ENCODE results near the gene EHD1.

Gene EHD1

GRCh38 chr11:64910451-64911093 is 32.2 kb upstream of the EHD1 start:
- H3K4me3 ChIP-seq (ENCODE audit: low read length in 2 of 2) = no peak overlapping the region
- no peaks in the 10 kb centered on the region for H3K9me3 ChIP-seq (ENCODE audit: control insufficient read depth in 2 of 2, low read length in 2 of 2)
- H3K4me1 ChIP-seq (ENCODE audit: control insufficient read depth in 2 of 2, insufficient read depth in 2 of 2, low read length in 2 of 2) = no peaks in the 10 kb centered on the region
- peaks cover 62 to 69% of the 10 kb centered on the region in 2 donors for H3K36me3 ChIP-seq (ENCODE audit: control insufficient read depth in 2 of 2, insufficient read depth in 2 of 2, low read length in 2 of 2)
- H3K9ac ChIP-seq (ENCODE audit: low read depth in 1 of 2, low read length in 2 of 2) = no peak overlapping the region
- no peaks in the 10 kb centered on the region for H3K27me3 ChIP-seq (ENCODE audit: control insufficient read depth in 2 of 2, insufficient read depth in 2 of 2, low read length in 2 of 2)
- no peak overlapping the region for H3K27ac ChIP-seq (ENCODE audit: low read depth in 2 of 2, low read length in 2 of 2)

- Histone ChIP-seq H3K9me3 (ENCODE audit: control insufficient read depth in 2 of 2, low read length in 2 of 2) (no peaks in the 10 kb centered on the region), H3K36me3 (ENCODE audit: control insufficient read depth in 2 of 2, insufficient read depth in 2 of 2, low read length in 2 of 2) (peaks cover 65 to 71% of the 10 kb centered on the region in 2 donors), H3K9ac (ENCODE audit: low read depth in 1 of 2, low read length in 2 of 2) (no peak overlapping the region), H3K27ac (ENCODE audit: low read depth in 2 of 2, low read length in 2 of 2) (no peak overlapping the region), H3K4me1 (ENCODE audit: control insufficient read depth in 2 of 2, insufficient read depth in 2 of 2, low read length in 2 of 2) (no peaks in the 10 kb centered on the region), H3K27me3 (ENCODE audit: control insufficient read depth in 2 of 2, insufficient read depth in 2 of 2, low read length in 2 of 2) (no peaks in the 10 kb centered on the region), H3K4me3 (ENCODE audit: low read length in 2 of 2) (no peak overlapping the region)
These were observed 31.4 kb upstream of the EHD1 start for GRCh38 chr11:64909653-64910343.

- no peak overlapping the region for H3K27ac ChIP-seq (ENCODE audit: low read depth in 2 of 2, low read length in 2 of 2)
- no peak overlapping the region for H3K4me3 ChIP-seq (ENCODE audit: low read length in 2 of 2)
- no peaks in the 10 kb centered on the region for H3K9me3 ChIP-seq (ENCODE audit: control insufficient read depth in 2 of 2, low read length in 2 of 2)
- no peak overlapping the region for H3K9ac ChIP-seq (ENCODE audit: low read depth in 1 of 2, low read length in 2 of 2)
- H3K36me3 ChIP-seq (ENCODE audit: control insufficient read depth in 2 of 2, insufficient read depth in 2 of 2, low read length in 2 of 2) = peaks cover 59 to 65% of the 10 kb centered on the region in 2 donors
- no peaks in the 10 kb centered on the region for H3K27me3 ChIP-seq (ENCODE audit: control insufficient read depth in 2 of 2, insufficient read depth in 2 of 2, low read length in 2 of 2)
- H3K4me1 ChIP-seq (ENCODE audit: control insufficient read depth in 2 of 2, insufficient read depth in 2 of 2, low read length in 2 of 2) = no peaks in the 10 kb centered on the region
These were observed 30.3 kb upstream of the EHD1 start for GRCh38 chr11:64908766-64909165.

GRCh38 chr11:64906314-64906635 is 27.9 kb upstream of the EHD1 start:
- Histone ChIP-seq H3K4me3 (ENCODE audit: low read length in 2 of 2) (no peak overlapping the region), H3K4me1 (ENCODE audit: control insufficient read depth in 2 of 2, insufficient read depth in 2 of 2, low read length in 2 of 2) (no peaks in the 10 kb centered on the region), H3K27ac (ENCODE audit: low read depth in 2 of 2, low read length in 2 of 2) (no peak overlapping the region), H3K9me3 (ENCODE audit: control insufficient read depth in 2 of 2, low read length in 2 of 2) (no peaks in the 10 kb centered on the region), H3K36me3 (ENCODE audit: control insufficient read depth in 2 of 2, insufficient read depth in 2 of 2, low read length in 2 of 2) (peaks cover 65 to 66% of the 10 kb centered on the region in 2 donors), H3K27me3 (ENCODE audit: control insufficient read depth in 2 of 2, insufficient read depth in 2 of 2, low read length in 2 of 2) (no peaks in the 10 kb centered on the region), H3K9ac (ENCODE audit: low read depth in 1 of 2, low read length in 2 of 2) (no peak overlapping the region)

GRCh38 chr11:64905516-64906313 is 27.3 kb upstream of the EHD1 start:
- Histone ChIP-seq H3K9ac (ENCODE audit: low read depth in 1 of 2, low read length in 2 of 2) (no peak overlapping the region), H3K27me3 (ENCODE audit: control insufficient read depth in 2 of 2, insufficient read depth in 2 of 2, low read length in 2 of 2) (no peaks in the 10 kb centered on the region), H3K36me3 (ENCODE audit: control insufficient read depth in 2 of 2, insufficient read depth in 2 of 2, low read length in 2 of 2) (peaks cover 60 to 62% of the 10 kb centered on the region in 2 donors), H3K9me3 (ENCODE audit: control insufficient read depth in 2 of 2, low read length in 2 of 2) (no peaks in the 10 kb centered on the region), H3K27ac (ENCODE audit: low read depth in 2 of 2, low read length in 2 of 2) (no peak overlapping the region), H3K4me3 (ENCODE audit: low read length in 2 of 2) (no peak overlapping the region), H3K4me1 (ENCODE audit: control insufficient read depth in 2 of 2, insufficient read depth in 2 of 2, low read length in 2 of 2) (no peaks in the 10 kb centered on the region)

GRCh38 chr11:64903291-64903833 is 24.9 kb upstream of the EHD1 start:
- H3K27ac ChIP-seq (ENCODE audit: low read depth in 2 of 2, low read length in 2 of 2) = no peak overlapping the region
- no peak overlapping the region for H3K9ac ChIP-seq (ENCODE audit: low read depth in 1 of 2, low read length in 2 of 2)
- H3K4me3 ChIP-seq (ENCODE audit: low read length in 2 of 2) = no peak overlapping the region
- no peaks in the 10 kb centered on the region for H3K4me1 ChIP-seq (ENCODE audit: control insufficient read depth in 2 of 2, insufficient read depth in 2 of 2, low read length in 2 of 2)
- H3K9me3 ChIP-seq (ENCODE audit: control insufficient read depth in 2 of 2, low read length in 2 of 2) = no peaks in the 10 kb centered on the region
- H3K36me3 ChIP-seq (ENCODE audit: control insufficient read depth in 2 of 2, insufficient read depth in 2 of 2, low read length in 2 of 2) = peaks cover 44 to 61% of the 10 kb centered on the region in 2 donors
- no peaks in the 10 kb centered on the region for H3K27me3 ChIP-seq (ENCODE audit: control insufficient read depth in 2 of 2, insufficient read depth in 2 of 2, low read length in 2 of 2)

GRCh38 chr11:64902102-64902900 is 23.9 kb upstream of the EHD1 start:
- peaks cover 50 to 64% of the 10 kb centered on the region in 2 donors for H3K36me3 ChIP-seq (ENCODE audit: control insufficient read depth in 2 of 2, insufficient read depth in 2 of 2, low read length in 2 of 2)
- H3K9me3 ChIP-seq (ENCODE audit: control insufficient read depth in 2 of 2, low read length in 2 of 2) = no peaks in the 10 kb centered on the region
- H3K9ac ChIP-seq (ENCODE audit: low read depth in 1 of 2, low read length in 2 of 2) = no peak overlapping the region
- no peaks in the 10 kb centered on the region for H3K4me1 ChIP-seq (ENCODE audit: control insufficient read depth in 2 of 2, insufficient read depth in 2 of 2, low read length in 2 of 2)
- H3K27ac ChIP-seq (ENCODE audit: low read depth in 2 of 2, low read length in 2 of 2) = no peak overlapping the region
- no peaks in the 10 kb centered on the region for H3K27me3 ChIP-seq (ENCODE audit: control insufficient read depth in 2 of 2, insufficient read depth in 2 of 2, low read length in 2 of 2)
- no peak overlapping the region for H3K4me3 ChIP-seq (ENCODE audit: low read length in 2 of 2)

GRCh38 chr11:64900774-64901173 is 22.4 kb upstream of the EHD1 start:
- Histone ChIP-seq H3K36me3 (ENCODE audit: control insufficient read depth in 2 of 2, insufficient read depth in 2 of 2, low read length in 2 of 2) (peaks cover 40 to 49% of the 10 kb centered on the region in 2 donors), H3K27me3 (ENCODE audit: control insufficient read depth in 2 of 2, insufficient read depth in 2 of 2, low read length in 2 of 2) (no peaks in the 10 kb centered on the region), H3K9me3 (ENCODE audit: control insufficient read depth in 2 of 2, low read length in 2 of 2) (no peaks in the 10 kb centered on the region), H3K4me1 (ENCODE audit: control insufficient read depth in 2 of 2, insufficient read depth in 2 of 2, low read length in 2 of 2) (no peaks in the 10 kb centered on the region), H3K4me3 (ENCODE audit: low read length in 2 of 2) (no peak overlapping the region), H3K27ac (ENCODE audit: low read depth in 2 of 2, low read length in 2 of 2) (no peak overlapping the region), H3K9ac (ENCODE audit: low read depth in 1 of 2, low read length in 2 of 2) (no peak overlapping the region)

- H3K4me1 ChIP-seq (ENCODE audit: control insufficient read depth in 2 of 2, insufficient read depth in 2 of 2, low read length in 2 of 2) = no peaks in the 10 kb centered on the region
- H3K36me3 ChIP-seq (ENCODE audit: control insufficient read depth in 2 of 2, insufficient read depth in 2 of 2, low read length in 2 of 2) = peaks cover 36 to 44% of the 10 kb centered on the region in 2 donors
- H3K27ac ChIP-seq (ENCODE audit: low read depth in 2 of 2, low read length in 2 of 2) = no peak overlapping the region
- no peaks in the 10 kb centered on the region for H3K9me3 ChIP-seq (ENCODE audit: control insufficient read depth in 2 of 2, low read length in 2 of 2)
- H3K4me3 ChIP-seq (ENCODE audit: low read length in 2 of 2) = no peak overlapping the region
- H3K27me3 ChIP-seq (ENCODE audit: control insufficient read depth in 2 of 2, insufficient read depth in 2 of 2, low read length in 2 of 2) = no peaks in the 10 kb centered on the region
- no peak overlapping the region for H3K9ac ChIP-seq (ENCODE audit: low read depth in 1 of 2, low read length in 2 of 2)
These were observed 21.9 kb upstream of the EHD1 start for GRCh38 chr11:64900263-64900678.

Measured in mucosa of rectum (tissue), 2 donors.